K562 (cell line): ENCODE data around the gene REC8. TPM values are rescaled to one million over a fixed set of nuclear protein-coding genes. Genes with fewer than 3 reads are reported as not detected.

Experiments
- CHD2 ChIP-seq: IDR thresholded peaks from 2 replicates; pipeline ENCODE4 v1.6.1; 2011; ENCODE audit warnings: low read depth, low read length
- RBFOX2 ChIP-seq: fragments of 200-400 bp; formaldehyde crosslinking; IDR thresholded peaks from 2 replicates; pipeline ENCODE4 v1.6.1; 2017; ENCODE audit warnings: low read depth, mild to moderate bottlenecking, low read length, moderate library complexity
- ZBTB1 ChIP-seq: sonication (generic); formaldehyde crosslinking; IDR thresholded peaks from 2 replicates; pipeline ENCODE4 v1.8.1; 2023; ENCODE audit warnings: missing genetic modification reagents, low read depth, mild to moderate bottlenecking, borderline replicate concordance
- ZFP30 ChIP-seq: fragments of 250-450 bp; sonication (Bioruptor Pico); IDR thresholded peaks from 2 replicates; pipeline ENCODE4 v1.8.0; 2022; ENCODE audit warnings: moderate library complexity, mild to moderate bottlenecking, inconsistent platforms, borderline replicate concordance
- ZNF764 ChIP-seq: fragments of 250-450 bp; sonication (Bioruptor Pico); IDR thresholded peaks from 2 replicates; pipeline ENCODE4 v1.4.0; 2020; ENCODE audit warnings: low read depth, mild to moderate bottlenecking, moderate library complexity
- polyA plus RNA-seq, 8 experiments: library from polyadenylated mRNA; depleted of rRNA in 4 of 8; stranded (reverse) in 5 of 8; unstranded in 3 of 8; fragments of >200 nt; fragmentation: Nextera tagmentation in 2 of 8; fragmentation: Illumina TruSeq in 1 of 8; extraction: Ambion mirVana in 2 of 8; extraction: Trizol in 1 of 8; gene quantifications; 2 replicates each; pipeline versions ENCODE4 v1.2.1 to v1.2.3, GENCODE V29; 2011 to 2014; ENCODE audit warnings: inconsistent platforms in 1 of 8, missing spikeins in 1 of 8
- total RNA-seq, 7 experiments: library from RNA; depleted of rRNA in 6 of 7; stranded (reverse); fragments of >200 nt in 6 of 7; fragmentation: Illumina TruSeq in 2 of 7; extraction: Trizol in 2 of 7; gene quantifications; 2 replicates each; pipeline versions ENCODE4 v1.2.1 to v1.2.3, GENCODE V29; 2011 to 2021; ENCODE audit warnings: low replicate concordance in 1 of 7
- TF ChIP-seq, protein P1 (sequence below): fragments of 450-650 bp; IDR thresholded peaks from 2 replicates; pipeline ENCODE4 v1.6.1; 2016; ENCODE audit warnings: mild to moderate bottlenecking, moderate library complexity
- TF ChIP-seq, protein P2 (sequence below), 2 experiments: fragments of 200-800 bp in 1 of 2; sonication (Bioruptor generic) in 1 of 2; sonication (generic) in 1 of 2; formaldehyde crosslinking in 1 of 2; IDR thresholded peaks in 1 of 2; conservative IDR thresholded peaks in 1 of 2; 2 replicates each; pipeline versions ENCODE4 v1.5.0 to v1.6.1; 2016 to 2020; ENCODE audit warnings: missing compliant biosample characterization in 1 of 2, missing genetic modification characterization in 1 of 2, missing genetic modification reagents in 1 of 2
- TF ChIP-seq, protein P3 (sequence below): conservative IDR thresholded peaks from 2 replicates; pipeline ENCODE4 v1.6.1; 2011; ENCODE audit warnings: low read depth, mild to moderate bottlenecking, low read length; ENCODE audit not compliant: control insufficient read depth

The REC8 gene
- total and polyA plus RNA-seq, 9 of the 15 experiments (the other 6 are each of a cell fraction or from before 2014, with no cell fraction given) = 0.11 to 2.5 (median 0.85) TPM

DNA sequence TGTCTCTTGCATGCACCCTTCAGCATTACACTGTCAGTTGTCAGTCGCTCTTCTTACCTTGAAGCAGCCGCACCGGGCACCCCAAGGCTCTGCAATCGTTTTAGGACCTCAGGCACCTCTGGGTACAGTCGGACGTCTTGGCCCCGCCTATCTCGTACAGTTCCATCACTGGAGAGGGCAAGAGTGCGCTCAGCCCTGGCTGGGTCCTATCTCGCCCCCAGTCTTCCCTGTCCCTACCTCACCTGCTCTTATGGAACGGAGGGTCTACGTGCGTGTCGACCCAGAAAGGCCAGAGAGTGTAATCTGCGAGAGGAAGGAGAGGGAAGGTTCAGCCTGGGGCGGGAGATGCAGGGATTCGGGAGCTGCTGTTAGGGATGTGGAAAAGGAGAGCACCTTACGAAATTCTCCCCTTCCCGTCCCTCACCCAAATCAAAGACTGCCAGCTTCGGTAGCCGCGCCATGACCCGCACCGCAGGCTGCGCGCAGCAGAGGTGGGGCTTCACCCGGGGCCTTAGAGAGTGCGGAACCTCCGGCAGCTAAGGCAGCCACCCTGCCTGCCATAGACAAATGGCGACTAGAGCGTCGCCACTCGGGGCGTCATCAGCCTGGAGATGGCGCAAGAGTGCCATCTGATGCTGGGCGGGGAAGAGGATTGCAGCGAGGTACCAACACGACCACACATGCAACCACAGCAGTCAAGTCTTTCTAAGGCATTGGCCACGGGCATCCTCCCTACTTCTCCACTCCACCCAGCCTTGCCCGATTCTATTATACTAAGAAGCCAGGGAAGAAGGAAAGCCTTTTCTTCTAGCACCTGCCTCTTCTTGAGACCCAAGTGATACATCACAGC, 43.8 kb downstream of the REC8 start, which contains the start of gene MDP1 (continued):
- TF ChIP-seq, protein P1, sequence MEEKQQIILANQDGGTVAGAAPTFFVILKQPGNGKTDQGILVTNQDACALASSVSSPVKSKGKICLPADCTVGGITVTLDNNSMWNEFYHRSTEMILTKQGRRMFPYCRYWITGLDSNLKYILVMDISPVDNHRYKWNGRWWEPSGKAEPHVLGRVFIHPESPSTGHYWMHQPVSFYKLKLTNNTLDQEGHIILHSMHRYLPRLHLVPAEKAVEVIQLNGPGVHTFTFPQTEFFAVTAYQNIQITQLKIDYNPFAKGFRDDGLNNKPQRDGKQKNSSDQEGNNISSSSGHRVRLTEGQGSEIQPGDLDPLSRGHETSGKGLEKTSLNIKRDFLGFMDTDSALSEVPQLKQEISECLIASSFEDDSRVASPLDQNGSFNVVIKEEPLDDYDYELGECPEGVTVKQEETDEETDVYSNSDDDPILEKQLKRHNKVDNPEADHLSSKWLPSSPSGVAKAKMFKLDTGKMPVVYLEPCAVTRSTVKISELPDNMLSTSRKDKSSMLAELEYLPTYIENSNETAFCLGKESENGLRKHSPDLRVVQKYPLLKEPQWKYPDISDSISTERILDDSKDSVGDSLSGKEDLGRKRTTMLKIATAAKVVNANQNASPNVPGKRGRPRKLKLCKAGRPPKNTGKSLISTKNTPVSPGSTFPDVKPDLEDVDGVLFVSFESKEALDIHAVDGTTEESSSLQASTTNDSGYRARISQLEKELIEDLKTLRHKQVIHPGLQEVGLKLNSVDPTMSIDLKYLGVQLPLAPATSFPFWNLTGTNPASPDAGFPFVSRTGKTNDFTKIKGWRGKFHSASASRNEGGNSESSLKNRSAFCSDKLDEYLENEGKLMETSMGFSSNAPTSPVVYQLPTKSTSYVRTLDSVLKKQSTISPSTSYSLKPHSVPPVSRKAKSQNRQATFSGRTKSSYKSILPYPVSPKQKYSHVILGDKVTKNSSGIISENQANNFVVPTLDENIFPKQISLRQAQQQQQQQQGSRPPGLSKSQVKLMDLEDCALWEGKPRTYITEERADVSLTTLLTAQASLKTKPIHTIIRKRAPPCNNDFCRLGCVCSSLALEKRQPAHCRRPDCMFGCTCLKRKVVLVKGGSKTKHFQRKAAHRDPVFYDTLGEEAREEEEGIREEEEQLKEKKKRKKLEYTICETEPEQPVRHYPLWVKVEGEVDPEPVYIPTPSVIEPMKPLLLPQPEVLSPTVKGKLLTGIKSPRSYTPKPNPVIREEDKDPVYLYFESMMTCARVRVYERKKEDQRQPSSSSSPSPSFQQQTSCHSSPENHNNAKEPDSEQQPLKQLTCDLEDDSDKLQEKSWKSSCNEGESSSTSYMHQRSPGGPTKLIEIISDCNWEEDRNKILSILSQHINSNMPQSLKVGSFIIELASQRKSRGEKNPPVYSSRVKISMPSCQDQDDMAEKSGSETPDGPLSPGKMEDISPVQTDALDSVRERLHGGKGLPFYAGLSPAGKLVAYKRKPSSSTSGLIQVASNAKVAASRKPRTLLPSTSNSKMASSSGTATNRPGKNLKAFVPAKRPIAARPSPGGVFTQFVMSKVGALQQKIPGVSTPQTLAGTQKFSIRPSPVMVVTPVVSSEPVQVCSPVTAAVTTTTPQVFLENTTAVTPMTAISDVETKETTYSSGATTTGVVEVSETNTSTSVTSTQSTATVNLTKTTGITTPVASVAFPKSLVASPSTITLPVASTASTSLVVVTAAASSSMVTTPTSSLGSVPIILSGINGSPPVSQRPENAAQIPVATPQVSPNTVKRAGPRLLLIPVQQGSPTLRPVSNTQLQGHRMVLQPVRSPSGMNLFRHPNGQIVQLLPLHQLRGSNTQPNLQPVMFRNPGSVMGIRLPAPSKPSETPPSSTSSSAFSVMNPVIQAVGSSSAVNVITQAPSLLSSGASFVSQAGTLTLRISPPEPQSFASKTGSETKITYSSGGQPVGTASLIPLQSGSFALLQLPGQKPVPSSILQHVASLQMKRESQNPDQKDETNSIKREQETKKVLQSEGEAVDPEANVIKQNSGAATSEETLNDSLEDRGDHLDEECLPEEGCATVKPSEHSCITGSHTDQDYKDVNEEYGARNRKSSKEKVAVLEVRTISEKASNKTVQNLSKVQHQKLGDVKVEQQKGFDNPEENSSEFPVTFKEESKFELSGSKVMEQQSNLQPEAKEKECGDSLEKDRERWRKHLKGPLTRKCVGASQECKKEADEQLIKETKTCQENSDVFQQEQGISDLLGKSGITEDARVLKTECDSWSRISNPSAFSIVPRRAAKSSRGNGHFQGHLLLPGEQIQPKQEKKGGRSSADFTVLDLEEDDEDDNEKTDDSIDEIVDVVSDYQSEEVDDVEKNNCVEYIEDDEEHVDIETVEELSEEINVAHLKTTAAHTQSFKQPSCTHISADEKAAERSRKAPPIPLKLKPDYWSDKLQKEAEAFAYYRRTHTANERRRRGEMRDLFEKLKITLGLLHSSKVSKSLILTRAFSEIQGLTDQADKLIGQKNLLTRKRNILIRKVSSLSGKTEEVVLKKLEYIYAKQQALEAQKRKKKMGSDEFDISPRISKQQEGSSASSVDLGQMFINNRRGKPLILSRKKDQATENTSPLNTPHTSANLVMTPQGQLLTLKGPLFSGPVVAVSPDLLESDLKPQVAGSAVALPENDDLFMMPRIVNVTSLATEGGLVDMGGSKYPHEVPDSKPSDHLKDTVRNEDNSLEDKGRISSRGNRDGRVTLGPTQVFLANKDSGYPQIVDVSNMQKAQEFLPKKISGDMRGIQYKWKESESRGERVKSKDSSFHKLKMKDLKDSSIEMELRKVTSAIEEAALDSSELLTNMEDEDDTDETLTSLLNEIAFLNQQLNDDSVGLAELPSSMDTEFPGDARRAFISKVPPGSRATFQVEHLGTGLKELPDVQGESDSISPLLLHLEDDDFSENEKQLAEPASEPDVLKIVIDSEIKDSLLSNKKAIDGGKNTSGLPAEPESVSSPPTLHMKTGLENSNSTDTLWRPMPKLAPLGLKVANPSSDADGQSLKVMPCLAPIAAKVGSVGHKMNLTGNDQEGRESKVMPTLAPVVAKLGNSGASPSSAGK = no peak
- TF ChIP-seq, protein P2, sequence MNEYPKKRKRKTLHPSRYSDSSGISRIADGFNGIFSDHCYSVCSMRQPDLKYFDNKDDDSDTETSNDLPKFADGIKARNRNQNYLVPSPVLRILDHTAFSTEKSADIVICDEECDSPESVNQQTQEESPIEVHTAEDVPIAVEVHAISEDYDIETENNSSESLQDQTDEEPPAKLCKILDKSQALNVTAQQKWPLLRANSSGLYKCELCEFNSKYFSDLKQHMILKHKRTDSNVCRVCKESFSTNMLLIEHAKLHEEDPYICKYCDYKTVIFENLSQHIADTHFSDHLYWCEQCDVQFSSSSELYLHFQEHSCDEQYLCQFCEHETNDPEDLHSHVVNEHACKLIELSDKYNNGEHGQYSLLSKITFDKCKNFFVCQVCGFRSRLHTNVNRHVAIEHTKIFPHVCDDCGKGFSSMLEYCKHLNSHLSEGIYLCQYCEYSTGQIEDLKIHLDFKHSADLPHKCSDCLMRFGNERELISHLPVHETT (CRISPR knock-in tag; conservative IDR thresholded peaks at IDR 0.05 in 1 of 2, IDR thresholded peaks at IDR 0.05 in 1 of 2) = no peak
- TF ChIP-seq RBFOX2 (peak; percentile 85), ZNF764 (CRISPR knock-in tag) (no peak), CHD2 (no peak), ZBTB1 (CRISPR knock-in tag) (no peak), ZFP30 (no peak)
- TF ChIP-seq, protein P3, sequence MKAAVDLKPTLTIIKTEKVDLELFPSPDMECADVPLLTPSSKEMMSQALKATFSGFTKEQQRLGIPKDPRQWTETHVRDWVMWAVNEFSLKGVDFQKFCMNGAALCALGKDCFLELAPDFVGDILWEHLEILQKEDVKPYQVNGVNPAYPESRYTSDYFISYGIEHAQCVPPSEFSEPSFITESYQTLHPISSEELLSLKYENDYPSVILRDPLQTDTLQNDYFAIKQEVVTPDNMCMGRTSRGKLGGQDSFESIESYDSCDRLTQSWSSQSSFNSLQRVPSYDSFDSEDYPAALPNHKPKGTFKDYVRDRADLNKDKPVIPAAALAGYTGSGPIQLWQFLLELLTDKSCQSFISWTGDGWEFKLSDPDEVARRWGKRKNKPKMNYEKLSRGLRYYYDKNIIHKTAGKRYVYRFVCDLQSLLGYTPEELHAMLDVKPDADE = no peak
